Measurements from ENCODE around the gene ARSD.
"Not testable (repeated sequence)": the region's sequence is repeated elsewhere in the genome, so short reads cannot be mapped to it uniquely, and the experiment has no call there.

The ARSD gene

GRCh38 chrX:2928583-2929434 lies at the start of gene ARSD:
Gene ARSD, minus strand, starts transcription at chrX:2929339. Its CDS starts 64 bp downstream, at chrX:2929275.
- DNase-seq (ENCODE audit: extremely low read depth in 1 of 2, low read depth in 1 of 2): peak; percentile 13 to 14

- DNase-seq (ENCODE audit: extremely low read depth in 1 of 2, low read depth in 1 of 2): not testable (repeated sequence)
These were observed 49.5 kb upstream of the ARSD start for GRCh38 chrX:2978639-2979038.

GRCh38 chrX:2974961-2975360 lies 45.8 kb upstream of the ARSD start:
- DNase-seq (ENCODE audit: extremely low read depth in 1 of 2, low read depth in 1 of 2): no peak

GRCh38 chrX:2972391-2972790 lies 43.3 kb upstream of the ARSD start:
- no peak for DNase-seq (ENCODE audit: extremely low read depth in 1 of 2, low read depth in 1 of 2)

- DNase-seq (ENCODE audit: extremely low read depth in 1 of 2, low read depth in 1 of 2): no peak
These were observed 39.9 kb upstream of the ARSD start for GRCh38 chrX:2969021-2969420.

GRCh38 chrX:2967998-2968909 lies 39.1 kb upstream of the ARSD start:
- no peak for DNase-seq (ENCODE audit: extremely low read depth in 1 of 2, low read depth in 1 of 2)

- DNase-seq (ENCODE audit: extremely low read depth in 1 of 2, low read depth in 1 of 2): no peak
These were observed 38.4 kb upstream of the ARSD start for GRCh38 chrX:2967584-2967983.

GRCh38 chrX:2967012-2967411 lies 37.9 kb upstream of the ARSD start:
- no peak for DNase-seq (ENCODE audit: extremely low read depth in 1 of 2, low read depth in 1 of 2)

- DNase-seq (ENCODE audit: extremely low read depth in 1 of 2, low read depth in 1 of 2): no peak
These were observed 36.8 kb upstream of the ARSD start for GRCh38 chrX:2965965-2966364.

- not testable (repeated sequence) for DNase-seq (ENCODE audit: extremely low read depth in 1 of 2, low read depth in 1 of 2)
These were observed 35.1 kb upstream of the ARSD start for GRCh38 chrX:2963992-2964794.

GRCh38 chrX:2963449-2963848 lies 34.3 kb upstream of the ARSD start:
- DNase-seq (ENCODE audit: extremely low read depth in 1 of 2, low read depth in 1 of 2): not testable (repeated sequence)

- no peak for DNase-seq (ENCODE audit: extremely low read depth in 1 of 2, low read depth in 1 of 2)
These were observed 33.2 kb upstream of the ARSD start for GRCh38 chrX:2962381-2962780.

GRCh38 chrX:2960861-2961515 lies 31.8 kb upstream of the ARSD start:
- DNase-seq (ENCODE audit: extremely low read depth in 1 of 2, low read depth in 1 of 2): no peak

- no peak for DNase-seq (ENCODE audit: extremely low read depth in 1 of 2, low read depth in 1 of 2)
These were observed 29.1 kb upstream of the ARSD start for GRCh38 chrX:2958199-2958598.

GRCh38 chrX:2955838-2956237 lies 26.7 kb upstream of the ARSD start:
- DNase-seq (ENCODE audit: extremely low read depth in 1 of 2, low read depth in 1 of 2): no peak

- DNase-seq (ENCODE audit: extremely low read depth in 1 of 2, low read depth in 1 of 2): no peak
These were observed 26.1 kb upstream of the ARSD start for GRCh38 chrX:2955281-2955680.

- DNase-seq (ENCODE audit: extremely low read depth in 1 of 2, low read depth in 1 of 2): no peak
These were observed 25.4 kb upstream of the ARSD start for GRCh38 chrX:2954541-2954940.

- not testable (repeated sequence) for DNase-seq (ENCODE audit: extremely low read depth in 1 of 2, low read depth in 1 of 2)
These were observed 8.8 kb upstream of the ARSD start for GRCh38 chrX:2937942-2938341.

GRCh38 chrX:2934715-2935710 lies 5.9 kb upstream of the ARSD start:
- no peak for DNase-seq (ENCODE audit: extremely low read depth in 1 of 2, low read depth in 1 of 2)
